ENCODE results near the gene ZNF738.

- no peak for TF ChIP-seq CTCF (IDR thresholded peaks at IDR 0.05)
- TF ChIP-seq EZH2 (IDR thresholded peaks at IDR 0.05; ENCODE audit: borderline replicate concordance, insufficient read depth, low read depth, low read length, poor library complexity, severe bottlenecking) = no peak
Measured at GRCh38 chr19:21323000-21323399, 35.8 kb upstream of the ZNF738 start.

Measured in B cell (primary cell).